Activated CD4-positive, alpha-beta T cell treated with anti-CD3 and anti-CD28 coated beads for 48 hours (primary cell): ENCODE measurements around the gene USP28.

Experiments used
- DNase-seq: peaks from one replicate; pipeline ENCODE4 v3.0.0-alpha.2; 2020

Gene USP28

DNA sequence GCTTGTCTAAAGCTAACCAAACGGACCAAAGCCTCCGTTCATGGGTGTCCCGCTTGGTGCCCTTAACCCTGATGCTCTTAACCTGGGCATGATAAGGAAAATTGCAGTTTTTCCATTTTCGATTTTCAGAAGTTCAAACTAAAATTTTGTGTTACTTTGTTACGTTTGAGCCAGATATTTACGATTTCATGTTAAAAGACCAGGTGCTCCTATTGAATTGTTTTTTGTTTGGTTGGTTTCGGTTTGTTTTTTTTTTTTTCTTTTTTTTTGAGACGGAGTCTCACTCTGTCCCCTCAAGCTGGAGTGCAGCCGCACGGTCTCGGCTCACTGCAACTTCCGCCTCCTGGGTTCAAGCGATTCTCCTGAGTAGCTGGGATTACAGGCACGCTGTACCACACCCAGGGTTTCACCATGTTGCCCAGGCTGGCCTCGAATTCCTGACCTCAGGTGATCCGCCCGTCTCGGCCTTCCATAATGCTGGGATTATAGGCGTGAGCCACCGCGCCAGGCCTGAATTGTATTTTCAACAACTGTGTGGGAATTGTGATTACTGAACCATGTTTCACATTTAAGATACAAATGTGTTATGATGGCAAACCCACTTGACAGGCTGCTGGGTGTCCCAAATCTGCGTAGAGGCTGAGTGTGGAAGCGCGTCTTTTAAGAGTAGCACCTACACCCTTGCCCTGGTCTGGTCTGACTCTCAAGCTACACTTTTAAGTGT, 864 bp upstream of the USP28 start:
- no peak for DNase-seq

DNA sequence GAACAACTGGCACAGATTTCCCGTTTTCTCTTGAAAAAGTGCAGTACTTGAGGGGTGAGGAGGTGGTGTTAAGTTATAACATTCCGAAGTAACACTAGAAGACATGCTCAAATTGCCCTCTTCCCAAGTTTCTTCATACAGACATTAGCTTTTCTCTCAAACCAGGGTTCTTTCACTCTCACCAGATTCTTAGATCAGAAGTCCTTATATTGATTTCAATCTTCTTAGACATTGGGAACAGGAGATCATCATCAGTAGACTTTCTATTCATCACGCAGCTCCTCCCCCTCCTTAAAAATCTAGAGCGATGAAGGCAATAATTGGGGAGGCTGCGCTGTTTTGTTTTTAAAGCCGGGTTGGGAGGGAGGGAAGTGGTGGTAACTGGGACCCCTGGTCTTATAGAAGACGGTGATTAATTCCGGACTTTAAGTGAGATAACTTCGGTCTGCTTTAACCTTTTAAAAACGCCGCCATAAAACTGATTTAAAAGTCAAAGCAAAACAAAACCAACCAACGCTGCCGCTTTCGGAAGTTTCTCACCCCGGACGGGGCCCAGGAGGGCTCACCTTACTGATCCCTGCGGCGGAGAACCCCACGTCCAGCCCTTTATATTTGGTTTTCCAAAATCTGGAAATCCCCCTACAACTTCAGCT, 665 bp downstream of the USP28 start:
- no peak for DNase-seq

DNA sequence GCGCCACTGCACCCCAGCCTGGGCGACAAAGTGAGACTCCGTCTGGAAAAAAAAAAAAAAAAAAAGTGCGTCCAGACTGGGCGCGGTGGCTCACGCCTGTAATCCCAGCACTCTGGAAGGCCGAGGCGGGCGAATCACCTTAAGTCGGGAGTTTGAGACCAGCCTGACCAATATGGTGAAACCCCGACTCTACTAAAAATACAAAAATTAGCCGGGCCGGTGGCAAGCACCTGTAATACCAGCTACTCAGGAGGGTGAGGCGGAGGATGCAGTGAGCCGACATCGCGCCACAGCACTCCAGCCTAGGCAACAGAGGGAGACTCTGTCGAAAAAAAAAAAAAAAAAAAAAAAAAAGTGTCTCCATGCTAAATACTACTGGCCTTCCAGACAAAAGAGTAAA, 1.3 kb downstream of the USP28 start:
- no peak for DNase-seq

DNA sequence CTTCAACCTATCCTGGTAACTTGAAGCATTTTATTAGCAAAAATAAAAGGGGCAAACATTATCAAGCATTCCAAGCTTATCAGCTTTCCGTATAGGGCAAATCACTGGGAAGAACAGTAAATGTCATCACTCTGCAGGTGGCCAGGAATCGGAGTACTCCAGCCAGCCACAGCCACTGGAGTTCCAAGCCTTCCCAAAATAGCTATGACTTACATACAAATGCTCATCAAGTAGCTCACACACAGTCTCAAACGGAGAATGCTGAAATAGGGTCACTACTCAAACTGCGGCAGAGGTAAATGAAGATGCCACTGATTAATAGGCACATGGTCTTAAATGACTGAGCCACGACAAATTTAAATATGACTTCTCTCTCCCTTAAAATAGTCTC, 2.1 kb downstream of the USP28 start:
- no peak for DNase-seq

DNA sequence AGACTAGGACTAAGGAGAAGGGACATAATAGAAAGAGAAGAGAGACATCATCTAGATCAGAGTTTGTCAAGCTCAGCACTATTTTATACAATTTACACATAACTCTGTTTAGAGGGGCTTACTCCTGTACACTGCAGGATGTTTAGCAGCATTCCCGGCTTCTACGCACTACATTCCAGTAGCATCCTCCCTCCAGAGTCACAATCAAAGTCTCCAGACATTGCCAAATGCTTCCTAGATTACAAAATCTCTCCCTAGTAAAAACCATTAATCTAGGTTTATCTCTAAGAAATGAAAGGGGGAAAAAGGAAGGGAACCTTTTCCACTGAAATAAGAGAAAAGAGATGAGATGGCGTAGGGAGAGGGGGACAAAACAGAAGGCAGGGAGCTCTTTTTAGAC, 4.0 kb downstream of the USP28 start:
- no peak for DNase-seq

DNA sequence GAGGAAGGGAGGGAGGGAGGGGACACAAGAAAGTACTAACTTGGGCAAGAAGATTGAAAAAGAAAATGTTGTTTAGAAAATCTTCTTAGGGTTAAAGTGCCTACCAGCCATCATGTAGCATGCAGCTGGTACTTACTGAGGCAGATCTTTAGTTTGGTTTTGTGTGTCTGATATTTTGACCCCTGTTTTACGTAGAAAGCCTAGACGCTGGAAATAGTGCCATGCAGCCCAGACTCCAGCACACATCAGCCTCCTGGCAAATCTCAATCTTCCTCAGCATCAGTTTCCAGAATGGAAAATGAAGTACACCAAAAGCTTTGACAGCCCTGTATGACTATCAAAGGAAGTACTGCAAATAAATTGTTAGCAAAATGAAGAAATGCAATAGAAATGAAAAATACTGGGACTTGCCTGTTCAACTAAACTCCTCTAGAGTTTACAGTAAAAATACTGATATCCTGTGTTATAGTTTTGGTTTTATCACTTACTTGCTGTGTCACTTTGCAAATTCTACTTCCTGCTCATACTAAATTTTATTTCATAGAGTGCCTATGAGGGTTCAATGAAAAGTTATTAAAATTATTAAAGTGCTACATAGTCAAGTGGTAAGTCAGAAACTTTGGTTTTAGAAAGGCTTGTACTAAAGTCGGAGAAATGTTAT, 7.4 kb downstream of the USP28 start:
- DNase-seq: no peak

DNA sequence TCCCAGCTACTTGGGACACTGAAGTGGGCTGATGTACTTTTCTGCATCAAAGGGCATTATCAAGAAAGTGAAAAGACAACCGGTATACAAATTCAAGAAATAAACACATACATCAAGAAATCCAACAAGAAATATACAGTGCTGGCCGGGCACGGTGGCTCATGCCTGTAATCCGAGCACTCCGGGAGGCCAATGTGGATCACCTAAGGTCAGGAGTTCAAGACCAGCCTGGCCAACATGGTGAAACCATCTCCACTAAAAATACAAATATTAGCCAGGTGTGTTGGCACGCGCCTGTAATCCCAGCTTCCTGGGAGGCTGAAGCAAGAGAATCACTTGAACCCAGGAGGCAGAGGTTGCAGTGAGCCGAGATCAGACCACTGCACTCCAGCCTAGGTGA, 9.5 kb downstream of the USP28 start:
- DNase-seq: no peak

DNA sequence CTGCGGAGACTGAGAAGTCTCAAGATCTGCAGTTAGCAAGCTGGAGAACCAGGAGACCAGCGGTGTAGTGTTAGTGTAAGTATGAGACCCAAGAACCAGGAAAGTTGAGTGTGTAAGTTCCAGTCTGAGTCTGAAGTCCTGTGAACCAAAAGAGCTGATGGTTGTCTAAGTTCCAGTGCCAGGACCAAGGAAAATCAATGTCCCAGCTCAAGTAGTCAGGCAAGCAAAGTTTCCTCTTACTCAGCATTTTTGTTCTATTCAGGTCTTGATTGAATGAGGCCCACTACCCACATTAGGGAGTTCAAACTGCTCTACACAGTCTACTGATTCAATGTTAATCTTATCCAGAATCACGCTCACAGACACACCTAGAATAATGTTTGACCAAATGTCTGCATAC, 11.0 kb downstream of the USP28 start:
- no peak for DNase-seq

DNA sequence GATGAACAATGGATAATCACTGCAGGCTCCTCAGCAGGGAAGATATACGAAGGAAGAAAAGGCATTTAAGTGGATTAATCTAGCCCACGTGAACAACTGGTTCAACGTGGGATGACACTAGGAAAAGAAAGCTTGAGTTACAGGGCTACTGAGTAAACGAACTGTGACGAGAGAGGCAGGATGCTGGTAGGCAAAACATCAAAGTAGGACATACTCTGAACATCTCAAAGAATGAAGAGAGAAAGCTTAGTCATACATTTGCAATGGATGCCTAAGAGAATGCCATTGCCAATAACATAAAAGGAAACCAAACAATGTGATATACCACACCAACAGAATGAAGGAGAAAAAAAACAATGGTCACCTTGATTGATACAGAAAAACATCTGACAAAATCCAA, 12.9 kb downstream of the USP28 start:
- DNase-seq: no peak

DNA sequence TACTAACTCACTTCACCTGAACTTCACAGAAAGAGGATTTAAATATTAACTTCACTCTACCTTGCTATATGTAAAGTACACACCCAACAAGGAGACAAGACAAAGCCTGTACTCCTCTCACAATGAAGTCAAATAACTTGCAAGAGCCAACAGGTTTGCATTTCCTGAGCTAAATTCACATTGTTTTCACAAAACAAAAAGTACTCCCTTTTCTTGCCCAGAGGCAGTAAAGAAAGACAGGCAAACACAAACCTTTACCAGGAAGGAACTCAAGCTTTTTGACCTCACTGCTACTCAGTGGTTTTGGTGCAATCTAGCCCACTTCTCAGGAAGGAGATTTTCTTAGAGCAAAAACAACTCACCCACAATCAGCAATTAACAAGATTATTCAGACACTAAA, 15.7 kb downstream of the USP28 start:
- DNase-seq: no peak

DNA sequence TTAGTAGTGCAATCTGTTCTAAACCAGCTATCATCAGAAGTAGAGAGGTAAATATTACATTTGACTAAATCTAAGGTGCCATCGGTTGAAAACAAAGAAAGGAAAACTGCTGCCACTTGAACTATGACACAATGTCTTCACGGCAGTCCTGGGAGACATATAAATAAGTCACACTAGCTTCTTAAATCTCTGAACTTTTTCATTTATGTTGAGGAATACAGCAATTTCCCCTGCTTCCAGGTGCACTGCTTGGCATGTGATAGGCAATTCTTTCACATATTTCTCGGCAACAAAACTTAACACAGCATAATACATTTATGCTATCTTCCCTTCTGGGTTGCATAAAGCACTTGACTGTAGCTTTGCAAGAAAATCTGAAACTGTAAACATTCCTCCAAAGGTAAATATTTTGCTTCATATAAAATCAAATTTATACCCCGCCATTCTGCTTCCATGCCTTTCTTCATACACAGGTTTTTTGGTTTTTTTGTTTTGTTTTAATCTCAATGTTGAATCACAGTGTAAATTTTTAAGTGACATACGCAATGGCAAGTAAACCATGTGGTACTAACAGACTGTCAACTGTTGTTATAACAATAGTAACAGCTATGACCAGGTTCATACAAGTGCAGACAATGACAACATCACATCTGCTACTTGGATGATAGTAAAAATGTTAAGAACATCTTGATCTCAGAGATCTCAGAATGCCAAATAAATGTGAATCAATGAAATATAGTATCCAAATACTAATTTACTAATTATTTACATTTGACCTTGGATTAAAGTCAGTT, 18.2 kb downstream of the USP28 start:
- no peak for DNase-seq

DNA sequence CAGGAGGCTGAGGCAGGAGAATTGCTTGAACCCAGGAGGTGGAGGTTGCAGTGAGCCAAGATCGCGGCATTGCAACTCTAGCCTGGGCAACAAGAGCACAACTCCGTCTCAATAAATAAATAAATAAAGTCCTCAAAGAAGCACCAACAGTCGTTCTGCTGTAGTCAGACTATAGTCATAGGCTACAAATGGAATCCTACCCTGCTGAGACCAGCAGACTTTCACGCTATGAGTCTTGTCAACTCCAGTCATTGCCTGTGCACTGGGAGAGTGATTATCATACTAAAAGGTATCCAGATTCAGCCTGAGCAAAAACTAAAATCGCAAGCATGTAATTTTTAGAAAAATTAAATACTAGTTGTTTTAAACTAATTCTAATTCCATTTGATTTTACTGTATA, 19.6 kb downstream of the USP28 start:
- DNase-seq: no peak

DNA sequence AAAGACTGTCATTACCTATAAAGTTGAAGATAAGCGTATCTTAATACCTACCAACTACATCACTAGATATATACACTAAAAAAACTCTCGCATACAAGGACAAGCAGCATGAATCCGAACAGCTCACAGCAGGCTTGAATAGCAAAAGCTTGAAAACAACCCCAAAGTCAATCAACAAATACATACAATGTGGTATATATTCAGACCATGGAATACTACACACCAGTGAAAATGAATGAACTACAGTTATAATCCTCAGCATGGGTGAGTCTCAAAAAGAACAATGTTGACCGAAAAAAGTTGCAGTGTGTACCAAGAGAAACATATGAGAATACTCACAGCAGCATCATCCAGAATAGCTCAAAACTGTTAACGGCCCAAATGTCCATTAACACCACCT, 25.2 kb downstream of the USP28 start:
- DNase-seq: no peak

DNA sequence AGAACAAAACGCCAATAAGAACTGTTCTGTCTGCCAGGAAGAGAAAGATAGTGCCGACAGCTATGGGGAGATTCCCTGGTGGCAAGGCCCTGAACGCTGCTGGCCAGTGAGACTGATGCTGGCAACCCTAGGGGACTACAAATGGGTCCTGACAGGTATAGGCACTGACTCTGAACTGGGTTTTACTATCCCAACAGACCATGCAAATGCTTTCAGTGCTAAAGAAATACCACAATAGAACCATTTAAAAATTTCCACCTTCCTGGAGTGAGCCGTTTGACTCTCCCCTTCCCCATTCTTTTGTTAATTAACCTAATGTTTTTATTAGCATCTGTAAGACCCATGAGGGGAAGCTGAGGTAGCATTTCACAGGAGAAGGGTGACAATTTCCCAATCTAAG, 25.7 kb downstream of the USP28 start:
- no peak for DNase-seq

DNA sequence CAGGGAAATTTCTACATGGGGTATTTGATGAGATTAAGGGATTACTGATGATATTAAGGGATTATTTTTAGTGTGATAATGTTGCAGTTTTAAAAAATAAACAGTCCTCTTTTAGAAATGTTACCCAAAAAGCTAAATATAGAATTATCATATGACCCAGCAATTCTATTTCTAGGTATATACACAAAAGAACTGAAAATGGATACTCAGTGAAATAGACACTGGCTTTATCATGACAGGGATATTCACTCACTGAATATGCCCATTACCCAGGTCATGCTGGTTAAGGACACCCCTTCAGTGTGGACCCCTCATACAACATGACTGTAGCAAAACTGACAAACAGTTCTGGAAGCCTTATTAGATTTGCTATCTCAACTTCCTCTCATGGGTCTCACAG, 27.8 kb downstream of the USP28 start:
- no peak for DNase-seq

DNA sequence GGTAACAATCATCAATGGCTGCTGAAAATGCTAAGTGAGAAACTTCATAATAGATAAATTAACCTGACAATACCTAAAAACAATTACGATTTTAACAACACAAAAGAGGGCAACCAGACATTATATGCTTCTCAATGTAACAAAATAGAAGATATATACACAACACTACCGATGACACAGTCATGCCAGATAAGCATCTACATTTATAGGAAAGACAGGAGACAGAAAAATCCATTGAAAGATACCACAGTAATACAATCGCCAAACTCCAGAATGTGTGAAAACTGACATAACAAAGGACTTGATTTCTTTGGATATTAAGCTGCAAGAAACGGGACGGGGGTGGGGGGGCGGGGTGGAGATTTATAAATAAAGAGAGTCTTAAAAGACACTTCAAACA, 28.3 kb downstream of the USP28 start:
- no peak for DNase-seq

DNA sequence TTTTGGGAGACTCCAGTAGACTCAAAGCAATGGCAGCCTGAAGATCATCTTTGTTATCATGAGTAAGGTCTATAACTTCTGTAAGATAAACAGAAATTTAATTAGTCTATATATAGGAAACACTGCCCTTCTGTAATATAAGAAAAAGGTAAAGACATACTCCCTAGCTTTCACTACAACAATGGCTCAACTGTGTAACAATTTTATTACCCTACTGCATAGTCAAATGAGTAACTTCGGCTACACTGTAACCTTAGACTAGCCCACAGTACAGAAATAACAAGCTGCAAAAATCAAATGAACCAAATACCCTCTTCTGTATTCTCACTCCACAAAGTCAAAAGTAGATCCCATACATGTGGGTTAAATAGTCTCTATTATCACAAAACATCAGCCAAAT, 33.7 kb downstream of the USP28 start:
- DNase-seq: no peak

DNA sequence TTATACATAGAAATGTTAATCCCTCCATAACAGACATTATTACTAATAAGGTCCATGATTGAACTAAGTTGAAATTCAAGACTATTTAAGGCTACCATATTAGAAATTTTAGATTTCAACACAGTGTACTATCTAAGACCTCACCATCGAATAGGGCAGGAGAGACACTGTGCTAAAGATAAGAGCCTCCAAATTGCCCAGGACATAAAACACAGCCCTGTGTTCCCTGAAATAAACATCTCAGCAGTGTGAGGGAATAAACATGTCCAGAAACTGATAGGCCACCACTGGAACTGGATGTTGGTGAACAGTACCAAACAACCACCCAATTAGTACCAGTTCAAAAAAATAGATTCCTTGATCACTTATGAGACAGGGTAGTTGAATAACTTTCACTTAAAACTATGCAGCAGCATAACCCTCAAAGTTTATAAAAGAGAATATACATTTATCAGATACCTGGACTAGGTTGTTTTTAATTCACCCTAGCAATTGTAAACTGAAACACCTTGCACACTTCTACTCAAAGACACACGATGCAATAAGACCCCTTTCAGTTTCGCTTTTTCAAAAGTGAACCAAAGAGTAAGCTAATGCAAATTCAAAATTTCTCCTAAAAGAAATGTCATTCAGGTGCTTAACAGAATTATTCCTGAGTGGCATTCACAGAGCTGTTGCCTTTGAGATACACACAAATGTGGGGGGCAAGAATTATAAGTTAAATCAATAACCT, 34.3 kb downstream of the USP28 start:
- no peak for DNase-seq

DNA sequence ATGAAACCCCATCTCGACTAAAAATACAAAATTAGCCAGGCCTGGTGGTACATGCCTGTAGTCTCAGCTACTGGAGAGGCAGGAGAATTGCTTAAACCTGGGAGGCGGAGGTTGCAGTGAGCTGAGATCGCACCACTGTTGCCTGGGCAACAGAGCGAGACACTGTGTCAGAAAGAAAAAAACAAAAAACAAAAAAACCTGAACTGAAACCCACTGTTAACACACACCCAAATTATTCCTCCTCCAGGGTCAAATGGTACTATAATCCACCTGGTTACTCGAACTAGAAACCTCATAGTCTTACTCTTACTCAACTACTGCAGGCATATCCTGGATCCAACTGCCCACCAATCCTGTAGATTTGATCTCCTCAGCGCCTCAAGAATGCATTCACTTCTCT, 35.5 kb downstream of the USP28 start:
- DNase-seq: no peak

DNA sequence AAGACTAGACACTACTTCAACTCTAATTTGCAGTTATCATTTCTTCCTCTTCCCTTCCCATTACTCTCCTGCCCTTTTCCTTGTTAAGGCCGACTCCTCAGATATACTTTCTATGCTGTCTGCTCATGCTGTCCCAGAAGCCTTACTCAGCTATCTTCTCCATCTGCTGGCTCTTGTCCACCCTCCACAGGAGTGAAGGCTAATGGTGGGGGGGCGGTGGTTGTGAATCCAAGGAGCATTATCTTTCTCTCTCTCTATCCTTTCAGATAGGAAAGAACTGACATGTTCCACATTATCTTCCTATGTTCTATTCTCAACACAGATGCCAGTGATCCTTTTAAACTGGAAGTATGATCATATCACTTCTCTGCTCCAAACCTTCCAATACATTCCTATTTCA, 37.4 kb downstream of the USP28 start:
- DNase-seq: no peak

DNA sequence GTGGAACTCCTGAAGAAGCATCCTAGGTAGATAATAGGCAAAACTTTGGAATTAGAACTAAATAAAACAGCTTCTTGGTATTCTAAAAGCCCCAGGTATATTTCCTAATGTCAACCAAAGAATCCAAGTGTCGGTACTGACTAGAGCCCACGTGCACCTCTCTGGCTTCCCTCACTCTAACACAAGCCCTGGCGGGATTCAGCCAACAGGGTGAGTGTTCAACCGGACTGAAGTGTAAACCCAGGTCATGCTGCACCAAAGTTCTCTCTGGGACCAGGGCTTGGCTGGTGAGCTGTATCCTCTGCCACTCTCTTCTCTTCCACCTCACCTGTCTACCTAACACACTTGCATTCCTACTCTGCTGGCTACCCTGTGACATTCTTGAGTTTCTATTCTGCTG, 40.1 kb downstream of the USP28 start:
- no peak for DNase-seq

DNA sequence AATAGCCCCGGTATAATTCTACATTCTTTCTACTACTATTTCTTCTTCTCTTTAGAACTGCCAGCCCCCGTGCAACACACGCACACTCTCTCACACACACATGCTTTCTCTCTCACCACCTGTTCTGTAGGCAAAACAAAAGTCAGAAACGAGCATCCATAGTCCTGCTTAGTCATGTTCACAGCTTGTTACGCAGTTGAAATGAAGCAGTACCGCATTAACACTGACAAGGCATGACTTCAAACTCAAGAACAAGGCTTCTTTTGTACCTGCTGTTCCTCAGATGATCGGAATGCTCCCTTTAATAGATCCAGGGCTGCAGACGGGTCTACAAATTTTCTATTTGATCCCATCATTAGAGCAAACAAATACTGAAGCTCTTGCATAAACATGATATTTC, 42.2 kb downstream of the USP28 start:
- no peak for DNase-seq

DNA sequence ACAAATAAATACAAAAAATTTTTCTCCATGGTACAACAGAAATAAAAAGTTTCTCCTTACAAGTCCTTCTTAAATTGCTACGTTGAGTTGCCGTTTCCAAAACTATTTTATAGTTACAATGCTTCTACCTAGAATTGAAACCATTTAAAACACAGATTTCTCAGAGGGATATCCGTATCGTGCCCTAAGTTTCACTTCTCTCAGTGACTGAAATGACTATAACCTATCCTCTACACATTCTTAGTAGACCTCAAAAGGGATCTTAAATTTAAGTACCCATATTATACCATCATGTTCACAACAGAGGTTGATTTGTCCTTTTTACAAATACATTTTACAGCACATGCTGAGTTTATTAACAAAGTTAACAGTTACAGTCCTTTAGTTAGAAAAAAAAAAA, 44.1 kb downstream of the USP28 start:
- DNase-seq: no peak
